ENCODE results near the gene PPCDC.
A peak's percentile ranks its signal among the peaks of the same experiment; 100 is the strongest.

PPCDC gene

GRCh38 chr15:75023181-75023871 lies at the start of gene PPCDC:
Gene PPCDC (plus strand): TSS chr15:75023590. CDS start chr15:75028319, 4,729 bp downstream.
- DNase-seq: peak; percentile 91

GRCh38 chr15:74976159-74976558 lies 47.2 kb upstream of the PPCDC start:
- DNase-seq: no peak

GRCh38 chr15:74977599-74977998 lies 45.8 kb upstream of the PPCDC start:
- no peak for DNase-seq

- DNase-seq: no peak
These were observed 45.3 kb upstream of the PPCDC start for GRCh38 chr15:74978077-74978476.

- DNase-seq: peak; percentile 20
These were observed 44.9 kb upstream of the PPCDC start for GRCh38 chr15:74978503-74978902.

- DNase-seq: no peak
These were observed 41.2 kb upstream of the PPCDC start for GRCh38 chr15:74982183-74982582.

- no peak for DNase-seq
These were observed 39.6 kb upstream of the PPCDC start for GRCh38 chr15:74983725-74984231.

- DNase-seq: peak; percentile 22
These were observed 35.2 kb upstream of the PPCDC start for GRCh38 chr15:74988007-74988800.

GRCh38 chr15:74989527-74989926 lies 33.9 kb upstream of the PPCDC start:
- no peak for DNase-seq

GRCh38 chr15:74992619-74993018 lies 30.8 kb upstream of the PPCDC start:
- DNase-seq: no peak

- DNase-seq: no peak
These were observed 29.2 kb upstream of the PPCDC start for GRCh38 chr15:74994236-74994635.

GRCh38 chr15:74994685-74995084 lies 28.7 kb upstream of the PPCDC start:
- no peak for DNase-seq

GRCh38 chr15:74995182-74995778 lies 28.1 kb upstream of the PPCDC start, which contains the start of gene SCAMP5:
Gene SCAMP5 (plus strand): TSS chr15:74995563. CDS start chr15:75011840, 16,277 bp downstream.
- DNase-seq: peak; percentile 93

GRCh38 chr15:74995779-74996765 lies 27.3 kb upstream of the PPCDC start:
- no peak for DNase-seq

- no peak for DNase-seq
These were observed 26.2 kb upstream of the PPCDC start for GRCh38 chr15:74997141-74997540.

- DNase-seq: no peak
These were observed 25.8 kb upstream of the PPCDC start for GRCh38 chr15:74997543-74997942.

GRCh38 chr15:75001310-75001709 lies 22.1 kb upstream of the PPCDC start:
- no peak for DNase-seq

- no peak for DNase-seq
These were observed 21.0 kb upstream of the PPCDC start for GRCh38 chr15:75002398-75002797.

GRCh38 chr15:75007216-75007615 lies 16.2 kb upstream of the PPCDC start:
- DNase-seq: no peak

- no peak for DNase-seq
These were observed 15.2 kb upstream of the PPCDC start for GRCh38 chr15:75008221-75008625.

- DNase-seq: no peak
These were observed 14.6 kb upstream of the PPCDC start for GRCh38 chr15:75008629-75009326.

- DNase-seq: no peak
These were observed 7.0 kb upstream of the PPCDC start for GRCh38 chr15:75016431-75016830.
